Keratinocyte (primary cell): ENCODE results near the gene AHRR.

Experiments
- CTCF ChIP-seq, 3 experiments: IDR thresholded peaks in 1 of 3; conservative IDR thresholded peaks in 1 of 3; optimal IDR thresholded peaks in 1 of 3; 2 replicates in 2 of 3; 3 replicates in 1 of 3; pipeline versions ENCODE3 to v1.5.1; 2011; ENCODE audit warnings: low read length in 3 of 3, mild to moderate bottlenecking in 3 of 3, moderate library complexity in 2 of 3, control low read depth in 1 of 3, inconsistent platforms in 1 of 3; ENCODE audit not compliant: insufficient read depth in 2 of 3; ENCODE audit errors: extremely low read depth in 1 of 3
- EZH2 ChIP-seq: IDR thresholded peaks from one replicate; pipeline ENCODE4 v1.6.1; 2012; ENCODE audit warnings: inconsistent platforms, mild to moderate bottlenecking, low read length, moderate library complexity

GRCh38 chr5:407801-408268, 86.3 kb downstream of the AHRR start:
- TF ChIP-seq CTCF (optimal IDR thresholded peaks at IDR 0.05 in 1 of 3, IDR thresholded peaks at IDR 0.05 in 1 of 3, conservative IDR thresholded peaks at IDR 0.05 in 1 of 3; ENCODE audit: extremely low read depth in 1 of 3, insufficient read depth in 2 of 3, low read length in 3 of 3) = no peak
- no peak for TF ChIP-seq EZH2
